Measurements from ENCODE around the gene WDFY3.

GRCh38 chr4:84964995-84965552, 1.4 kb downstream of the WDFY3 start:
- TF ChIP-seq ZC3H10 (CRISPR knock-in tag; IDR thresholded peaks at IDR 0.05) (no peak), CSRNP3 (CRISPR knock-in tag; IDR thresholded peaks at IDR 0.05) (no peak), ZNF565 (CRISPR knock-in tag; conservative IDR thresholded peaks at IDR 0.05; ENCODE audit: low read depth) (no peak), ZFP30 (CRISPR knock-in tag; IDR thresholded peaks at IDR 0.05) (no peak), PPARA (CRISPR knock-in tag; IDR thresholded peaks at IDR 0.05; ENCODE audit: borderline replicate concordance) (no peak), SNAI2 (CRISPR knock-in tag; IDR thresholded peaks at IDR 0.05) (no peak), ARNTL (CRISPR knock-in tag; IDR thresholded peaks at IDR 0.05; ENCODE audit: borderline replicate concordance, low read depth) (no peak), ZFP3 (CRISPR knock-in tag; IDR thresholded peaks at IDR 0.05) (no peak)
- TF ChIP-seq, protein P1, sequence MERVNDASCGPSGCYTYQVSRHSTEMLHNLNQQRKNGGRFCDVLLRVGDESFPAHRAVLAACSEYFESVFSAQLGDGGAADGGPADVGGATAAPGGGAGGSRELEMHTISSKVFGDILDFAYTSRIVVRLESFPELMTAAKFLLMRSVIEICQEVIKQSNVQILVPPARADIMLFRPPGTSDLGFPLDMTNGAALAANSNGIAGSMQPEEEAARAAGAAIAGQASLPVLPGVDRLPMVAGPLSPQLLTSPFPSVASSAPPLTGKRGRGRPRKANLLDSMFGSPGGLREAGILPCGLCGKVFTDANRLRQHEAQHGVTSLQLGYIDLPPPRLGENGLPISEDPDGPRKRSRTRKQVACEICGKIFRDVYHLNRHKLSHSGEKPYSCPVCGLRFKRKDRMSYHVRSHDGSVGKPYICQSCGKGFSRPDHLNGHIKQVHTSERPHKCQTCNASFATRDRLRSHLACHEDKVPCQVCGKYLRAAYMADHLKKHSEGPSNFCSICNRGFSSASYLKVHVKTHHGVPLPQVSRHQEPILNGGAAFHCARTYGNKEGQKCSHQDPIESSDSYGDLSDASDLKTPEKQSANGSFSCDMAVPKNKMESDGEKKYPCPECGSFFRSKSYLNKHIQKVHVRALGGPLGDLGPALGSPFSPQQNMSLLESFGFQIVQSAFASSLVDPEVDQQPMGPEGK (CRISPR knock-in tag; IDR thresholded peaks at IDR 0.05; ENCODE audit: borderline replicate concordance) = no peak

All from SK-N-SH treated with all-trans-retinoic acid at 6 μM for 48 hours (cell line).